OCI-LY1 (cell line): Measurements from ENCODE around the gene CRKL.

Experiments used
- EZH2 ChIP-seq: fragments of 200-600 bp; sonication (generic), shearing (Covaris generic); IDR thresholded peaks from 2 replicates; pipeline ENCODE4 v1.8.0; 2017; ENCODE audit warnings: borderline replicate concordance, mixed run types, mild to moderate bottlenecking, antibody characterized with exemption, low read length, moderate library complexity, mixed read lengths
- TF ChIP-seq, protein P1 (sequence below): fragments of 200-600 bp; sonication (generic), shearing (Covaris generic); IDR thresholded peaks from 2 replicates; pipeline ENCODE4 v1.5.1; 2017; ENCODE audit warnings: mild to moderate bottlenecking, antibody characterized with exemption, low read length, moderate library complexity, mixed read lengths

DNA sequence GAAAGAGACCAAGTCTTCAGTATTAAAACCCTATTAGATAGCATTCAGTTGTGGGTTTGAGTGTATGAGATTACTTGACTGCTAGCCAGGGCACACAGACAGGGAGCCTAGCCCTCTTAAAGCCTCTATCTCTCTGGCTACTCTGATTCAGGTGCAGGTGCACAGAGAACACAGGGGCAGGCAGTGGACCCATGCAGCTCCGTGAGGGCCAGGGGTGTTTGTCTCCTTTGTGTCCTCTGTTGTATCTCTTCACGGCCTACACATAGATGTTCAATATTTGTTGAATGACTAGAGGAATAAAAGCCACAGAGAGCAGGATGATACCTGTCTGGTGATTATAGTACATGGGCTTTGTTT is 28.3 kb downstream of the CRKL start:
- TF ChIP-seq EZH2 = no peak
- TF ChIP-seq, protein P1, sequence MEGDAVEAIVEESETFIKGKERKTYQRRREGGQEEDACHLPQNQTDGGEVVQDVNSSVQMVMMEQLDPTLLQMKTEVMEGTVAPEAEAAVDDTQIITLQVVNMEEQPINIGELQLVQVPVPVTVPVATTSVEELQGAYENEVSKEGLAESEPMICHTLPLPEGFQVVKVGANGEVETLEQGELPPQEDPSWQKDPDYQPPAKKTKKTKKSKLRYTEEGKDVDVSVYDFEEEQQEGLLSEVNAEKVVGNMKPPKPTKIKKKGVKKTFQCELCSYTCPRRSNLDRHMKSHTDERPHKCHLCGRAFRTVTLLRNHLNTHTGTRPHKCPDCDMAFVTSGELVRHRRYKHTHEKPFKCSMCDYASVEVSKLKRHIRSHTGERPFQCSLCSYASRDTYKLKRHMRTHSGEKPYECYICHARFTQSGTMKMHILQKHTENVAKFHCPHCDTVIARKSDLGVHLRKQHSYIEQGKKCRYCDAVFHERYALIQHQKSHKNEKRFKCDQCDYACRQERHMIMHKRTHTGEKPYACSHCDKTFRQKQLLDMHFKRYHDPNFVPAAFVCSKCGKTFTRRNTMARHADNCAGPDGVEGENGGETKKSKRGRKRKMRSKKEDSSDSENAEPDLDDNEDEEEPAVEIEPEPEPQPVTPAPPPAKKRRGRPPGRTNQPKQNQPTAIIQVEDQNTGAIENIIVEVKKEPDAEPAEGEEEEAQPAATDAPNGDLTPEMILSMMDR = no peak
